ENCODE measurements around the gene MBP. TPM values are rescaled to one million over a fixed set of nuclear protein-coding genes. Genes with fewer than 3 reads are reported as not detected.

The MBP gene
- total RNA-seq (2022; extraction: Qiagen RNA extraction) = 14.1 to 16.2 TPM (median 15.9 TPM) in 5 replicates

DNA sequence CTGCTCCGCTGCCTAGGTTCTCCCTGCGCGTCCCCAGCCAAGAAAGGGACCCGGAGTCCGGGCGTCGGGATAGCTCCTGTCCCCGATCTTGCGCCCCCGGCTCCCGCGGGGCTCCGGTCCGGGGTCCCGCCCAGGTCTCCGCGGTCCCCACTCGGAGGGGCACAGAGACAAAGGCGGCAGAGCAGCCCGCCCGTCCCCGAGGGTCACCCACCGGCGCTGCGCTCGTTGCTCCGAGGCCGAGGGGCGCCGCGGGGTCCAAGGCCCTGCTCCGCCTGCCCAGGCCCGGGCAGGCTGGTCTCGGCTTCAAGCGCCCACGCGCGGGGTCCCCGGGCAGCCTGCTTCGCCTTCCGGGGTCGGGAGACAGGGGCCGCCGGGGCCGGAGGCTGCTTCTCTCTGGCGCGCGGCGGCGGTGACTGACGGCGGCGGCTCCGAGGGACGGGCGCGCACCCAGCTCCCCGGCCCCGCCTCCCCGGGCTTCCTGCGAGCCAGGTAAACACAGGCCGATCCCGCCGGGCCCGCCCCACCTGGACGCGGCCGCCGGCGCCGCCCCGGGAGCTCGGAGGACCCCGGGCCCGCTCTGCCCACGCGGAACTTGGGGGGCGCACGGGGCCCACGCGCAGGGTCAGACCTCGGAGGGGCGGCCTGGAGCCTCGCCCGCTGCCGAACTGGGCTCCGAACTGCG, at the start of gene MBP:
Gene MBP (minus strand): TSS at position 415 of the 682 bp plus-strand sequence. CDS start 27,522 bp downstream, outside the sequence.

Other genes starting within 250 kb of the MBP start
- not detected in 5 replicates for gene GALR1, start 117.1 kb upstream of the MBP start, total RNA-seq (2022; extraction: Qiagen RNA extraction)

Measured in A549 treated with AZD2906 at 1 μM for 4 hours (cell line).